ENCODE data around the gene RRAGC.

RRAGC gene

GRCh38 chr1:38875811-38876210, 16.2 kb upstream of the RRAGC start:
- no peaks in the 10 kb centered on the region; the same call in 1 of the 2 replicates for H3F3A ChIP-seq (ENCODE audit: insufficient read depth)
- no peaks in the 10 kb centered on the region for H3K9me2 ChIP-seq (replicated peaks; ENCODE audit: insufficient read depth, low read length)
- no peak overlapping the region for H2AFZ ChIP-seq (ENCODE audit: low read depth, low read length, severe bottlenecking)
- H3K4me3 ChIP-seq (ENCODE audit: insufficient read depth, low read length, poor library complexity, severe bottlenecking) = no peak overlapping the region
- no peak overlapping the region for H3K4me2 ChIP-seq (ENCODE audit: low read depth, low read length, poor library complexity, severe bottlenecking)
- H4K20me1 ChIP-seq (ENCODE audit: low read depth, low read length) = no peaks in the 10 kb centered on the region
- TF ChIP-seq EZH2phosphoT487 (conservative IDR thresholded peaks at IDR 0.05; ENCODE audit: low read length) = no peak
- TF ChIP-seq CTCF (IDR thresholded peaks at IDR 0.05; ENCODE audit: insufficient read depth, low read length, poor library complexity, severe bottlenecking) = no peak
- H3K79me2 ChIP-seq (ENCODE audit: insufficient read depth, low read length) = peaks cover 9% of the 10 kb centered on the region; the same call in 1 of the 2 replicates
- no peak overlapping the region for H3K9ac ChIP-seq (ENCODE audit: low read length)
- no peaks in the 10 kb centered on the region for H3K36me3 ChIP-seq (ENCODE audit: low read length)
- no peaks in the 10 kb centered on the region for H3K9me3 ChIP-seq (ENCODE audit: insufficient read depth, low read length)
- H3K27ac ChIP-seq (ENCODE audit: low read depth, low read length) = no peak overlapping the region
- no peaks in the 10 kb centered on the region for H3K27me3 ChIP-seq (ENCODE audit: low read length)

GRCh38 chr1:38873027-38873969, 13.7 kb upstream of the RRAGC start, which contains the start of gene MYCBP:
Gene MYCBP, minus strand, starts transcription at chr1:38873348. Its CDS starts 43 bp downstream, at chr1:38873305.
- H4K20me1 ChIP-seq (ENCODE audit: low read depth, low read length) = no peaks in the 10 kb centered on the region
- no peaks in the 10 kb centered on the region for H3K27me3 ChIP-seq (ENCODE audit: low read length)
- H3K9ac ChIP-seq (ENCODE audit: low read length) = peak within 1 kb of the TSS; percentile 92
- peaks cover 11% of the 10 kb centered on the region; the same call in 1 of the 2 replicates for H3K79me2 ChIP-seq (ENCODE audit: insufficient read depth, low read length)
- peak within 1 kb of the TSS; percentile 93 for H3K4me2 ChIP-seq (ENCODE audit: low read depth, low read length, poor library complexity, severe bottlenecking)
- no peak within 1 kb of the TSS; the same call in 1 of the 2 replicates for H3K27ac ChIP-seq (ENCODE audit: low read depth, low read length)
- H3K36me3 ChIP-seq (ENCODE audit: low read length) = no peaks in the 10 kb centered on the region
- no peaks in the 10 kb centered on the region for H3K9me2 ChIP-seq (replicated peaks; ENCODE audit: insufficient read depth, low read length)
- no peaks in the 10 kb centered on the region; the same call in 1 of the 2 replicates for H3F3A ChIP-seq (ENCODE audit: insufficient read depth)
- no peaks in the 10 kb centered on the region for H3K9me3 ChIP-seq (ENCODE audit: insufficient read depth, low read length)
- H3K4me3 ChIP-seq (ENCODE audit: insufficient read depth, low read length, poor library complexity, severe bottlenecking) = peak within 1 kb of the TSS; percentile 92
- TF ChIP-seq CTCF (IDR thresholded peaks at IDR 0.05; ENCODE audit: insufficient read depth, low read length, poor library complexity, severe bottlenecking) = no peak
- no peak for TF ChIP-seq EZH2phosphoT487 (conservative IDR thresholded peaks at IDR 0.05; ENCODE audit: low read length)
- peak within 1 kb of the TSS; percentile 87 for H2AFZ ChIP-seq (ENCODE audit: low read depth, low read length, severe bottlenecking)

- Histone ChIP-seq H3K9me2 (replicated peaks; ENCODE audit: insufficient read depth, low read length) (no peaks in the 10 kb centered on the region), H3K27ac (ENCODE audit: low read depth, low read length) (no peak overlapping the region; the same call in 1 of the 2 replicates), H3K9ac (ENCODE audit: low read length) (peak overlapping the region; percentile 92), H3K4me3 (ENCODE audit: insufficient read depth, low read length, poor library complexity, severe bottlenecking) (peak overlapping the region; percentile 92), H3K27me3 (ENCODE audit: low read length) (no peaks in the 10 kb centered on the region), H4K20me1 (ENCODE audit: low read depth, low read length) (no peaks in the 10 kb centered on the region; the same call in 1 of the 2 replicates), H3K36me3 (ENCODE audit: low read length) (no peaks in the 10 kb centered on the region), H3F3A (ENCODE audit: insufficient read depth) (no peaks in the 10 kb centered on the region; the same call in 1 of the 2 replicates), H3K79me2 (ENCODE audit: insufficient read depth, low read length) (peaks cover 19% of the 10 kb centered on the region; the same call in 1 of the 2 replicates), H2AFZ (ENCODE audit: low read depth, low read length, severe bottlenecking) (peak overlapping the region; percentile 87), H3K9me3 (ENCODE audit: insufficient read depth, low read length) (no peaks in the 10 kb centered on the region), H3K4me2 (ENCODE audit: low read depth, low read length, poor library complexity, severe bottlenecking) (peak overlapping the region; percentile 93)
- TF ChIP-seq EZH2phosphoT487 (conservative IDR thresholded peaks at IDR 0.05; ENCODE audit: low read length) (no peak), CTCF (IDR thresholded peaks at IDR 0.05; ENCODE audit: insufficient read depth, low read length, poor library complexity, severe bottlenecking) (no peak)
These were observed 12.9 kb upstream of the RRAGC start for GRCh38 chr1:38872401-38873026.

Measured in SU-DHL-6 (cell line).